ENCODE data around the gene CCND2. TPM values are rescaled to one million over a fixed set of nuclear protein-coding genes. Genes with fewer than 3 reads are reported as not detected.
A peak's percentile ranks its signal among the peaks of the same experiment; 100 is the strongest.

CCND2 gene
- total and polyA plus RNA-seq, 3 donors from 2014 or later, result 7.9 to 21.3 (median 19.9) TPM

DNA sequence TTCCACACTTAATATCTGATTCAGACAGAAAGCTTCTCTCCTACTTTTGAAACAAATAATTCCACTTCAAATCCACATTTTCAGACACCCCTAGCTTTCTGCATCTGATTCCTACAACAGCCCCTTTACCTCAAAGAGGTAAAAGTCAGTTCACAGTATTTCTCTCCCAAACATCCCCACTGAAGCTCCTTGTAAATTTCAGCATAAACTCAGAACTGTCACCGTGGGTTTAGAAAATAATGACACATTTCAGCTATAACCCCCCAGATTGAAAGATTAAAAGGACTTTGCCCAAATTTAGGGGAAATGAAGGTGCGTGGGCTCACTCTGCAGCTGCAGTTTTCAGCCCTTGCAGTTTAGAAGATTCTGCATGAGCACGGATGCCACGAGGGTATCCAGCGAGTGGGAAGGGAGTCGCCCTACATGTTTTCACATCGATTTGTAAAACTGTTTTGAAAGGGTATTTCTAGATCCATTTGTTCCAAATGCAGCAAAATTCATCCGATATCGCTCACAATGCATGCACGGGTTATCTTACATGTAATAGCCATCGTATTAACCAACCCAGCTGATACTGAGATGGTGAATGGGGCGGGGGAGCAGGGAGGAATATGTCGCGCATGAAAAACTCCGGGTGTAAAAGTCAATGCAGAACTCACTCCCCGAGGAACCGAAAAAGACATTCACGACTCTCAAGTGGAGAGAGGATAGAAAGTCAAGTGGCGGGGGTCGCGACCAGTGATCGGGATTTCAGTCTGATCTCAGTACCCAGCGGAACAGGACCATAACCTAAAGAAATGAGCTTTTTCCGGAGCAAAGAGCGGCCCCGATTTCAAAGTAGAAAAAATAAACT lies 5.0 kb upstream of the CCND2 start:
- Histone ChIP-seq H3K4me1 (peaks cover 10% of the 10 kb centered on the region), H3K36me3 (ENCODE audit: low read depth, missing control alignments) (no peaks in the 10 kb centered on the region), H3K9me3 (no peaks in the 10 kb centered on the region), H3K27ac (peak overlapping the region in 1 of 2 donors; percentile 92), H3K4me3 (peak overlapping the region; percentile 41 to 85), H3K27me3 (no peaks in the 10 kb centered on the region)
- DNase-seq, result no peak
- intact Hi-C loops (cut with DNase I; ENCODE audit: low total_unique reads), result no loop called here
- WGBS, 2 donors, result 2 to 4% methylated on average over 26 of the region's 26 CpGs
- TF ChIP-seq, protein P1, sequence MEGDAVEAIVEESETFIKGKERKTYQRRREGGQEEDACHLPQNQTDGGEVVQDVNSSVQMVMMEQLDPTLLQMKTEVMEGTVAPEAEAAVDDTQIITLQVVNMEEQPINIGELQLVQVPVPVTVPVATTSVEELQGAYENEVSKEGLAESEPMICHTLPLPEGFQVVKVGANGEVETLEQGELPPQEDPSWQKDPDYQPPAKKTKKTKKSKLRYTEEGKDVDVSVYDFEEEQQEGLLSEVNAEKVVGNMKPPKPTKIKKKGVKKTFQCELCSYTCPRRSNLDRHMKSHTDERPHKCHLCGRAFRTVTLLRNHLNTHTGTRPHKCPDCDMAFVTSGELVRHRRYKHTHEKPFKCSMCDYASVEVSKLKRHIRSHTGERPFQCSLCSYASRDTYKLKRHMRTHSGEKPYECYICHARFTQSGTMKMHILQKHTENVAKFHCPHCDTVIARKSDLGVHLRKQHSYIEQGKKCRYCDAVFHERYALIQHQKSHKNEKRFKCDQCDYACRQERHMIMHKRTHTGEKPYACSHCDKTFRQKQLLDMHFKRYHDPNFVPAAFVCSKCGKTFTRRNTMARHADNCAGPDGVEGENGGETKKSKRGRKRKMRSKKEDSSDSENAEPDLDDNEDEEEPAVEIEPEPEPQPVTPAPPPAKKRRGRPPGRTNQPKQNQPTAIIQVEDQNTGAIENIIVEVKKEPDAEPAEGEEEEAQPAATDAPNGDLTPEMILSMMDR (IDR thresholded peaks at IDR 0.05), result no peak
- TF ChIP-seq POLR2A (IDR thresholded peaks at IDR 0.05), result no peak

DNA sequence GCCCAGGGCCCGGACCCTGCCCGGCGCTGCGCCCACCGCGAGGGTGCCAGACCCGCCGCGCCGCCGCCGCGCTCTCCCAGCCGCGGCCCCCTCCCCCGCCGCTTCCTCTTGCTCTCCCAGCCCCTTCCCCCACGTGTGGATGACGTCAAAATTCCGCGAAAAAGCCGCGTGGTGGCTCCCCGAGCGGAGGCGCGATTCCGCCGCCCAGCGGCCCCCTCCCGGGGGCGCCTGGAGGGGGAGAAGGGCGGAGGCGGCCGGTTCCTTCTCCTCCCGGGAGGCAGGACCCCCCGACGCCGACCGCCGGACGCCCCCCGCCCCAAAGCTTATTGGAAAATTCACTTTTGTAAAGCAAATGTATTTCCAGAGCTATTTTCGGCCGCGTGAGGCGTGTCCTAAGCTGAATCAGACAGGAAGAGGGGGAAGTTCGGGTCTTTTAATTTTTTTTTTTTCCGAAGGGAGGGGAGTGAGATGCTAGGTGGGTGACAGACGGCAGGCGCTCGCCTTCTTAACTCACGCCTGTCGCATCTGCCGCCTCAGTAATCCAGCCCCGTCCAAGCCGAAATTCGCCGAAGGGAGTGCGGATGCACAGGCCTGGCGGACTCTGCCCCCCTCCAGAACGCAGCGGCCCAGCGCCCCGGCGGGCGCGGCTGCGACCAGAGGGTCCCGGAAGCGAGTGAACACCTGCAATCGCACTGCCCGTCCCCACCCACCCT lies 4.1 kb upstream of the CCND2 start:
- Histone ChIP-seq H3K4me3 (peak overlapping the region; percentile 41 to 85), H3K9me3 (no peaks in the 10 kb centered on the region), H3K36me3 (ENCODE audit: low read depth, missing control alignments) (no peaks in the 10 kb centered on the region), H3K27ac (peak overlapping the region; percentile 73 to 92), H3K27me3 (no peaks in the 10 kb centered on the region), H3K4me1 (peaks cover 12% of the 10 kb centered on the region)
- peak; percentile 87 for DNase-seq
- TF ChIP-seq, protein P1 (IDR thresholded peaks at IDR 0.05), result peak in 1 of 3 experiments; percentile 7
- TF ChIP-seq POLR2A (IDR thresholded peaks at IDR 0.05), result no peak
- intact Hi-C loops (cut with DNase I; ENCODE audit: low total_unique reads), result no loop called here
- WGBS, 2 donors, result 1% methylated on average over 44 to 69 of the region's 73 CpGs

DNA sequence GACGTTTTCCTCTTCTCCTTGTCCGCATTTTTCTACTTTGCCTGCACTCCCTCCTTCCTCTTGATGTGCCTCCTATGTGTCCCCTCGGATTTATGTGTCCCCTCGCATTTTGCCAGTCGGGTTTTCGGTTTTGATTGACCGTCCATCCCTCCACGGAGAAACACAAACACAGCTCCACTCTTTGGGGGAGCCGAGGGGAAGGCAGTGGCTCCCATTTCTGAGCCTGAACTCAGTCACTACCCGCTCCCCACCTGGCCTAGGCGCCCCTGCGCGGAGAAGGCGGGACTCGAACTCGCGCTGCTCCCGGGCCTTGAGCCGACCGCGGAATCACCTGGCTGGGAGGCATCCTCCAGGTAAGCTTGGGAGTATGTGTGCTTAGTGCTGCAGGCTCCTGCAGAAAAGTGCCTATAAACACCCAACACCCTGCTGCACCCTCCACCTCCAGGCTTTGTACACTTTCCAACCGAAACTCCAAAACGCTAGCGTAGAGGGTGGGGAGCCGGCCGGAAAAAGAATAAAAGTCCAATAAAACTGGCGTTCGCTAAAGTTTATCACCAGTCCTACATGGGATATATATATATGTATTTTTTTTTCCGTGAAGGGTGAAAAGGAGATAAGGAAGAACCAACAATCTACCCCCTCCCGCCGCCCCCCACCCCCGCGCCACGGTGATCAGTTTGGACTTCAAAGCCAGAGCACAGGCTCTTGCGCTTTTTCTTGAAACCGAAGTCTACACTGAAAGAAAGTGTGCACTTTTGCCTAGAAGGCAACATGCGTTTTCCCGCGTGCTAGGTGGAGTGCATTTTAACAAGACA lies 3.3 kb upstream of the CCND2 start:
- H3K27me3 ChIP-seq, result no peaks in the 10 kb centered on the region
- 4 to 8% methylated on average over 38 to 39 of the region's 39 CpGs for WGBS, 2 donors
- peak overlapping the region; percentile 41 to 85 for H3K4me3 ChIP-seq
- DNase-seq, result no peak
- intact Hi-C loops (cut with DNase I; ENCODE audit: low total_unique reads), result loop anchor here (10.0 kb wide), 1 partner anchor 235 kb away; no protein-coding TSS in a partner anchor
- H3K4me1 ChIP-seq, result peaks cover 12% of the 10 kb centered on the region
- no peaks in the 10 kb centered on the region for H3K36me3 ChIP-seq (ENCODE audit: low read depth, missing control alignments)
- peak overlapping the region; percentile 89 to 92 for H3K27ac ChIP-seq
- TF ChIP-seq, protein P1 (IDR thresholded peaks at IDR 0.05), result no peak
- TF ChIP-seq POLR2A (IDR thresholded peaks at IDR 0.05), result no peak
- H3K9me3 ChIP-seq, result no peaks in the 10 kb centered on the region

DNA sequence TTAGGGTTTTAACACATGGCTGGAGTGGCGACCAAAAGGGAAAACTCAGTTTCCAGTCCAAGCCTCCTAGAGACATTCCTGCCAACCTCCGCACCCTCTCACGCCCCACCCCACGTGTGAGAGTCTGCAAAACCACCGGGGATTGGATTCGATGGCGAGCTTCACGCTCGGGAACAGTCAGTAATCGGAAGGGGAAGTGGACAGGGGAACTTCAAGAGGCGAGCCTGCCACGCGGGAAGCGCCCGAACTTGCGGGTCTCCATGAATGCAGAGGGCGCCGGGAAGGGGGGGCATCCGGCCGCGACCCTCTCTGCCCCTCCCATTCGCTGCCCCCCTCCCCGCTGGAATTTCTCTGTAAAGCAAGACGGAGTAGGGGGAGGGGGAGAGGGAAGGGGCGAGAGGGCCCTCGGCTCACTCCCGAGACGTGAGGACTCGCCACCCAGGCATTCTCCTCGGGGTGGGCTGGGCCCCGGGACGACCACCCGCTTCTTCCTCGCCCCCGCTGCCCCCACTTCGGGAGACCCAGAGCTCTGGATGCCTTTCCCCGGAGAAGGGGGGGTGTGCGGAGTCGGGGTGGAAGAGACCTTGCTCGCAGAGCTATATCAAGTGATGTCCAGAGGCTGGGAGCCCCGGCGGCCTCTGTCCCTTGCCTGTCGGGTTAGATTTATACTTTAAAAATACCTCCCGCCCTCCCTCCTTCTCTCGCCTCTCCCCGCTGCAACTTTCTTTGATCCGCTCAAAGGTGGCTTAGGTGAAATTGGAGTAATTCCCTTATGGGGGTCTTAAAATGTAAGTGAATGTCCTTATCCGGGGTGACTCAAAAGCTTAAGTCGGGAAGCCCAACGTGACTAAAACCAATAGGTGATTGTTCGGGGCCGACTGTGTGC lies 2.5 kb upstream of the CCND2 start:
- H3K9me3 ChIP-seq, result no peaks in the 10 kb centered on the region
- TF ChIP-seq POLR2A (IDR thresholded peaks at IDR 0.05), result no peak
- TF ChIP-seq, protein P1 (IDR thresholded peaks at IDR 0.05), result no peak
- peak; percentile 52 for DNase-seq
- H3K4me1 ChIP-seq, result peaks cover 12% of the 10 kb centered on the region
- intact Hi-C loops (cut with DNase I; ENCODE audit: low total_unique reads), result loop anchor here (10.0 kb wide), 1 partner anchor 236 kb away; no protein-coding TSS in a partner anchor
- H3K27me3 ChIP-seq, result no peaks in the 10 kb centered on the region
- peak overlapping the region; percentile 89 to 92 for H3K27ac ChIP-seq
- H3K4me3 ChIP-seq, result peak overlapping the region; percentile 41 to 85
- H3K36me3 ChIP-seq (ENCODE audit: low read depth, missing control alignments), result no peaks in the 10 kb centered on the region
- 1% methylated on average over 27 to 52 of the region's 52 CpGs for whole genome bisulfite sequencing, 2 donors

All from testis (tissue), 3 donors.